Keratinocyte (primary cell): ENCODE data around the gene SHC3. TPM values are rescaled to one million over a fixed set of nuclear protein-coding genes. Genes with fewer than 3 reads are reported as not detected.

Experiments used
- DNase-seq: peaks from one replicate; pipeline ENCODE4 v3.0.0-alpha.2; 2011; ENCODE audit warnings: low read depth, missing footprints, low spot score
- FAIRE-seq: peaks from 2 replicates; lab custom pipeline; 2011; peaks lifted over from hg19 to GRCh38; lab: Jason Lieb, UNC
- H2AFZ ChIP-seq: 2 replicates; pipeline ENCODE4 v1.6.0; 2012; ENCODE audit warnings: low read length, control low read depth, inconsistent platforms; ENCODE audit not compliant: control insufficient read depth
- H3K27ac ChIP-seq: 2 replicates; pipeline ENCODE4 v1.5.1; 2011; ENCODE audit warnings: low read length; ENCODE audit not compliant: control insufficient read depth, insufficient read depth
- H3K27me3 ChIP-seq: 3 replicates; pipeline ENCODE4 v1.6.0; 2011; ENCODE audit warnings: low read length; ENCODE audit not compliant: control insufficient read depth, insufficient read depth; ENCODE audit errors: extremely low read depth
- H3K36me3 ChIP-seq, 2 experiments: 2 replicates in 1 of 2; 3 replicates in 1 of 2; pipeline ENCODE4 v1.5.1; 2011; ENCODE audit warnings: low read length in 2 of 2, mild to moderate bottlenecking in 1 of 2; ENCODE audit not compliant: control insufficient read depth in 2 of 2, insufficient read depth in 2 of 2; ENCODE audit errors: extremely low read depth in 1 of 2
- H3K4me1 ChIP-seq: 3 replicates; pipeline ENCODE4 v1.5.1; 2011; ENCODE audit warnings: low read length; ENCODE audit not compliant: control insufficient read depth, insufficient read depth; ENCODE audit errors: extremely low read depth
- H3K4me2 ChIP-seq: 3 replicates; pipeline ENCODE4 v1.6.0; 2011; ENCODE audit warnings: low read depth, low read length; ENCODE audit not compliant: control insufficient read depth, insufficient read depth; ENCODE audit errors: extremely low read depth
- H3K4me3 ChIP-seq, 3 experiments: fragments of 200-600 bp in 1 of 3; sonication (generic) in 1 of 3; 2 replicates in 2 of 3; 3 replicates in 1 of 3; pipeline ENCODE4 v1.5.1; 2011 to 2016; ENCODE audit warnings: low read length in 3 of 3, mild to moderate bottlenecking in 3 of 3, control low read depth in 2 of 3, inconsistent platforms in 1 of 3, low read depth in 1 of 3, mixed read lengths in 1 of 3, mixed run types in 1 of 3, moderate library complexity in 1 of 3; ENCODE audit not compliant: control insufficient read depth in 2 of 3, insufficient read depth in 2 of 3; ENCODE audit errors: extremely low read depth in 1 of 3
- H3K79me2 ChIP-seq: 2 replicates; pipeline ENCODE4 v1.6.0; 2012; ENCODE audit warnings: low read length; ENCODE audit not compliant: control insufficient read depth, insufficient read depth
- H3K9ac ChIP-seq: 3 replicates; pipeline ENCODE4 v1.6.0; 2011; ENCODE audit warnings: low read length; ENCODE audit not compliant: control insufficient read depth, insufficient read depth; ENCODE audit errors: extremely low read depth
- H3K9me1 ChIP-seq: 3 replicates; pipeline ENCODE4 v1.6.0; 2011; ENCODE audit warnings: low read length; ENCODE audit not compliant: control insufficient read depth, insufficient read depth; ENCODE audit errors: extremely low read depth
- H3K9me3 ChIP-seq: 2 replicates; pipeline ENCODE4 v1.5.1; 2012; ENCODE audit warnings: low read depth, low read length; ENCODE audit not compliant: control insufficient read depth
- H4K20me1 ChIP-seq: 3 replicates; pipeline ENCODE4 v1.6.0; 2011; ENCODE audit warnings: low read length; ENCODE audit not compliant: control insufficient read depth, insufficient read depth; ENCODE audit errors: extremely low read depth
- CTCF ChIP-seq, 3 experiments: IDR thresholded peaks in 1 of 3; conservative IDR thresholded peaks in 1 of 3; optimal IDR thresholded peaks in 1 of 3; 2 replicates in 2 of 3; 3 replicates in 1 of 3; pipeline versions ENCODE3 to v1.5.1; 2011; ENCODE audit warnings: low read length in 3 of 3, mild to moderate bottlenecking in 3 of 3, moderate library complexity in 2 of 3, control low read depth in 1 of 3, inconsistent platforms in 1 of 3; ENCODE audit not compliant: insufficient read depth in 2 of 3; ENCODE audit errors: extremely low read depth in 1 of 3
- EZH2 ChIP-seq: IDR thresholded peaks from one replicate; pipeline ENCODE4 v1.6.1; 2012; ENCODE audit warnings: inconsistent platforms, mild to moderate bottlenecking, low read length, moderate library complexity
- dilution Hi-C: fragments of 300-500 bp; cut with MboI; formaldehyde crosslinking; loops from one replicate; pipeline ENCODE4 v1.7.0; 2020; ENCODE audit warnings: low sequenced_read_pairs; ENCODE audit not compliant: extremely low pct_ligation_motif_present
- polyA plus RNA-seq, 5 experiments: library from polyadenylated mRNA; depleted of rRNA in 3 of 5; stranded (reverse) in 3 of 5; stranded (forward) in 1 of 5; unstranded in 1 of 5; fragments of >200 nt; gene quantifications; 1 replicate in 1 of 5; 2 replicates in 3 of 5; 3 replicates in 1 of 5; pipeline versions ENCODE4 v1.2.1 to v1.2.3, GENCODE V29; 2011 to 2012; ENCODE audit warnings: missing spikeins in 2 of 5, low read depth in 1 of 5, low replicate concordance in 1 of 5

Gene SHC3
- polyA plus RNA-seq, 1 donor (not counting 4 experiments of a cell fraction or from before 2014, with no cell fraction given) = 0.03 TPM

- H3K4me1 ChIP-seq = peaks cover 5% of the 10 kb centered on the region
- dilution Hi-C loops = no loop called here
- H3K4me3 ChIP-seq = no peak overlapping the region
- H2AFZ ChIP-seq = no peak overlapping the region
- no peaks in the 10 kb centered on the region for H3K9me3 ChIP-seq
- no peaks in the 10 kb centered on the region for H3K9me1 ChIP-seq
- no peak overlapping the region for H3K4me2 ChIP-seq
- no peak for FAIRE-seq
- no peak overlapping the region for H3K27ac ChIP-seq
- no peaks in the 10 kb centered on the region for H4K20me1 ChIP-seq
- TF ChIP-seq CTCF (optimal IDR thresholded peaks at IDR 0.05 in 1 of 3, IDR thresholded peaks at IDR 0.05 in 1 of 3, conservative IDR thresholded peaks at IDR 0.05 in 1 of 3; ENCODE audit: extremely low read depth in 1 of 3, insufficient read depth in 2 of 3, low read length in 3 of 3) (no peak), EZH2 (no peak)
- no peaks in the 10 kb centered on the region for H3K36me3 ChIP-seq
- DNase-seq = no peak
- H3K9ac ChIP-seq = no peak overlapping the region
- no peaks in the 10 kb centered on the region for H3K27me3 ChIP-seq
- no peaks in the 10 kb centered on the region for H3K79me2 ChIP-seq
These were observed 170.4 kb downstream of the SHC3 start for GRCh38 chr9:89008055-89008743.

- Histone ChIP-seq H3K36me3 (no peaks in the 10 kb centered on the region), H3K27me3 (no peaks in the 10 kb centered on the region), H3K9me1 (no peaks in the 10 kb centered on the region), H3K27ac (no peak overlapping the region), H3K4me3 (no peak overlapping the region), H2AFZ (no peak overlapping the region), H4K20me1 (no peaks in the 10 kb centered on the region), H3K4me1 (peaks cover 5% of the 10 kb centered on the region), H3K4me2 (no peak overlapping the region), H3K79me2 (no peaks in the 10 kb centered on the region), H3K9me3 (no peaks in the 10 kb centered on the region), H3K9ac (no peak overlapping the region)
- DNase-seq (no peak), FAIRE-seq (no peak)
- TF ChIP-seq CTCF (optimal IDR thresholded peaks at IDR 0.05 in 1 of 3, IDR thresholded peaks at IDR 0.05 in 1 of 3, conservative IDR thresholded peaks at IDR 0.05 in 1 of 3; ENCODE audit: extremely low read depth in 1 of 3, insufficient read depth in 2 of 3, low read length in 3 of 3) (no peak), EZH2 (no peak)
- dilution Hi-C loops = no loop called here
These were observed 171.3 kb downstream of the SHC3 start for GRCh38 chr9:89006996-89007967.
